GM19468 (cell line): ENCODE results near the gene PRTFDC1.
A peak's percentile ranks its signal among the peaks of the same experiment; 100 is the strongest.
"Not testable (repeated sequence)": the region's sequence is repeated elsewhere in the genome, so short reads cannot be mapped to it uniquely, and the experiment has no call there.

Experiments used
- ATAC-seq: cut with Tn5 transposase; IDR thresholded peaks from one replicate; pipeline ENCODE4 v1.9.1; 2021; ENCODE audit warnings: mild to moderate bottlenecking, moderate library complexity, moderate number of reproducible peaks; ENCODE audit not compliant: unreplicated experiment; ENCODE audit errors: extremely low read depth

The PRTFDC1 gene

GRCh38 chr10:24966962-24967481 lies 14.6 kb upstream of the PRTFDC1 start:
- ATAC-seq, result no peak

- no peak for ATAC-seq
These were observed 12.6 kb upstream of the PRTFDC1 start for GRCh38 chr10:24965051-24965450.

GRCh38 chr10:24963521-24964041 lies 11.2 kb upstream of the PRTFDC1 start:
- ATAC-seq, result no peak

- no peak for ATAC-seq
These were observed 10.6 kb upstream of the PRTFDC1 start for GRCh38 chr10:24962995-24963394.

- no peak for ATAC-seq
These were observed 9.2 kb upstream of the PRTFDC1 start for GRCh38 chr10:24961582-24961981.

- ATAC-seq, result no peak
These were observed 7.0 kb upstream of the PRTFDC1 start for GRCh38 chr10:24959382-24959730.

- ATAC-seq, result no peak
These were observed 6.4 kb upstream of the PRTFDC1 start for GRCh38 chr10:24958721-24959381.

GRCh38 chr10:24958091-24958720 lies 5.8 kb upstream of the PRTFDC1 start:
- no peak for ATAC-seq

GRCh38 chr10:24957624-24958051 lies 5.2 kb upstream of the PRTFDC1 start:
- not testable (repeated sequence) for ATAC-seq

- no peak for ATAC-seq
These were observed 1.3 kb upstream of the PRTFDC1 start for GRCh38 chr10:24953675-24954074.

- ATAC-seq, result peak; percentile 68
These were observed 570 bp upstream of the PRTFDC1 start for GRCh38 chr10:24952707-24953645.

- no peak for ATAC-seq
These were observed 934 bp downstream of the PRTFDC1 start for GRCh38 chr10:24951201-24952142.

- no peak for ATAC-seq
These were observed 2.0 kb downstream of the PRTFDC1 start for GRCh38 chr10:24950439-24950838.

- ATAC-seq, result no peak
These were observed 2.8 kb downstream of the PRTFDC1 start for GRCh38 chr10:24949616-24950015.

GRCh38 chr10:24947304-24948097 lies 4.9 kb downstream of the PRTFDC1 start:
- ATAC-seq, result no peak

GRCh38 chr10:24944512-24945255 lies 7.7 kb downstream of the PRTFDC1 start:
- no peak for ATAC-seq

GRCh38 chr10:24938525-24938924 lies 13.9 kb downstream of the PRTFDC1 start:
- ATAC-seq, result no peak

GRCh38 chr10:24938076-24938475 lies 14.3 kb downstream of the PRTFDC1 start:
- no peak for ATAC-seq
